GM12878 (cell line): ENCODE measurements around the gene DNASE1L1. TPM values are rescaled to one million over a fixed set of nuclear protein-coding genes. Genes with fewer than 3 reads are reported as not detected.
"Not testable (repeated sequence)": the region's sequence is repeated elsewhere in the genome, so short reads cannot be mapped to it uniquely, and the experiment has no call there.

ENCODE experiments used
- ATAC-seq: fragments of 200-7000 bp; cut with Tn5 transposase; 3 replicates; pipeline ENCODE4 v1.9.1; 2020; ENCODE audit warnings: mild to moderate bottlenecking, moderate library complexity
- BruUV-seq: library from RNA; stranded (reverse); fragments of 400-500 nt; replicated peaks from 2 replicates; lab custom pipeline; 2021; lab: Mats Ljungman, UMichigan
- CTCF ChIA-PET: fragments of 300-600 bp; sonication (Branson Sonifier 250); formaldehyde crosslinking; extraction: SDS; loops from one replicate; lab custom pipeline; 2021; ENCODE audit warnings: inconsistent platforms; lab: Yijun Ruan, JAX
- POLR2A ChIA-PET: fragments of 350-600 bp; formaldehyde crosslinking; extraction: SDS; loops from one replicate; lab custom pipeline; 2021; ENCODE audit warnings: inconsistent platforms; lab: Charles Lee
- RAD21 ChIA-PET: fragments of 300-600 bp; sonication (Branson Sonifier 250); formaldehyde crosslinking; loops from one replicate; lab custom pipeline; 2023; ENCODE audit warnings: antibody characterized with exemption; ENCODE audit not compliant: unreplicated experiment; lab: Charles Lee
- SMC1A ChIA-PET: fragments of 300-600 bp; sonication (Branson Sonifier 250); formaldehyde crosslinking; loops from one replicate; lab custom pipeline; 2023; ENCODE audit not compliant: unreplicated experiment, uncharacterized antibody; lab: Charles Lee
- DNase-seq: peaks from one replicate; pipeline ENCODE4 v3.0.0-alpha.2; 2011; ENCODE audit warnings: low read depth, low spot score
- FAIRE-seq: peaks from 3 replicates; lab custom pipeline; 2011; peaks lifted over from hg19 to GRCh38; lab: Jason Lieb, UNC
- H2AFZ ChIP-seq: 2 replicates; pipeline ENCODE4 v1.6.0; 2011; ENCODE audit warnings: low read depth, low read length, control low read depth; ENCODE audit not compliant: control insufficient read depth
- H3K27ac ChIP-seq: 2 replicates; pipeline ENCODE4 v1.5.1; 2011; ENCODE audit warnings: control low read depth; ENCODE audit not compliant: control insufficient read depth, insufficient read depth
- H3K27me3 ChIP-seq, 2 experiments: replicated peaks in 1 of 2; 2 replicates each; pipeline versions ENCODE4 v1.6.0 to v1.6.1; 2011; ENCODE audit warnings: low read length in 1 of 2; ENCODE audit not compliant: control insufficient read depth in 2 of 2, insufficient read depth in 2 of 2
- H3K36me3 ChIP-seq, 2 experiments: 2 replicates each; pipeline ENCODE4 v1.5.1; 2011; ENCODE audit warnings: low read length in 1 of 2; ENCODE audit not compliant: control insufficient read depth in 2 of 2, insufficient read depth in 2 of 2
- H3K4me1 ChIP-seq: 2 replicates; pipeline ENCODE4 v1.6.1; 2011; ENCODE audit warnings: mild to moderate bottlenecking, low read length, moderate library complexity, mixed read lengths; ENCODE audit not compliant: control insufficient read depth, insufficient read depth
- H3K4me2 ChIP-seq: 2 replicates; pipeline ENCODE4 v1.6.0; 2011; ENCODE audit warnings: control low read depth; ENCODE audit not compliant: control insufficient read depth, insufficient read depth
- H3K4me3 ChIP-seq: fragments of 200-600 bp; sonication (generic); 2 replicates; pipeline ENCODE4 v1.5.1; 2016
- H3K79me2 ChIP-seq: 2 replicates; pipeline ENCODE4 v1.6.0; 2011; ENCODE audit warnings: low read length; ENCODE audit not compliant: control insufficient read depth, insufficient read depth
- H3K9ac ChIP-seq: 2 replicates; pipeline ENCODE4 v1.8.0; 2011; ENCODE audit warnings: low read length, control low read depth, mixed read lengths; ENCODE audit not compliant: control insufficient read depth, insufficient read depth
- H3K9me3 ChIP-seq: replicated peaks from 3 replicates; pipeline ENCODE4 v1.5.1; 2011; ENCODE audit warnings: mild to moderate bottlenecking, low read length; ENCODE audit not compliant: control insufficient read depth, insufficient read depth
- H4K20me1 ChIP-seq: 2 replicates; pipeline ENCODE4 v1.6.0; 2011; ENCODE audit not compliant: control insufficient read depth, insufficient read depth
- EED ChIP-seq: sonication (generic); IDR thresholded peaks from 2 replicates; pipeline ENCODE4 v1.6.1; 2016; ENCODE audit warnings: antibody characterized with exemption, low read depth
- EGR1 ChIP-seq, 2 experiments: IDR thresholded peaks; 1 replicate in 1 of 2; 2 replicates in 1 of 2; pipeline ENCODE4 v1.6.1; 2011 to 2012; ENCODE audit warnings: low read depth in 2 of 2, low read length in 2 of 2, borderline replicate concordance in 1 of 2, mild to moderate bottlenecking in 1 of 2, moderate library complexity in 1 of 2
- EP300 ChIP-seq, 2 experiments: fragments of 150-350 bp in 1 of 2; IDR thresholded peaks; 2 replicates each; pipeline ENCODE4 v1.6.1; 2011 to 2012; ENCODE audit warnings: low read depth in 2 of 2, low read length in 2 of 2, borderline replicate concordance in 1 of 2, improper control_type of control experiment in 1 of 2, inconsistent platforms in 1 of 2; ENCODE audit not compliant: control insufficient read depth in 1 of 2
- IKZF2 ChIP-seq, 2 experiments: fragments of 450-650 bp; IDR thresholded peaks; 2 replicates each; pipeline ENCODE4 v1.6.1; 2017; ENCODE audit warnings: mild to moderate bottlenecking in 2 of 2, moderate library complexity in 2 of 2
- KAT2A ChIP-seq: conservative IDR thresholded peaks from 2 replicates; pipeline ENCODE4 v1.6.1; 2011; ENCODE audit warnings: low read depth, low read length; ENCODE audit not compliant: control insufficient read depth
- LARP7 ChIP-seq: fragments of 450-650 bp; IDR thresholded peaks from 2 replicates; pipeline ENCODE4 v1.6.1; 2017; ENCODE audit warnings: mild to moderate bottlenecking
- POLR2A ChIP-seq: IDR thresholded peaks from 2 replicates; pipeline ENCODE4 v1.6.1; 2011; ENCODE audit warnings: low read depth, mild to moderate bottlenecking, low read length
- POU2F2 ChIP-seq: IDR thresholded peaks from 3 replicates; pipeline ENCODE4 v1.6.1; 2011; ENCODE audit warnings: low read depth, mild to moderate bottlenecking, low read length, borderline replicate concordance
- SREBF2 ChIP-seq: IDR thresholded peaks from 2 replicates; pipeline ENCODE4 v1.6.1; 2012; ENCODE audit warnings: mild to moderate bottlenecking, low read length
- ZZZ3 ChIP-seq: IDR thresholded peaks from 2 replicates; pipeline ENCODE4 v1.6.1; 2011; ENCODE audit warnings: low read depth; ENCODE audit not compliant: control insufficient read depth, insufficient read length
- WGBS: methylation state at CpG from one replicate; pipeline ENCODE4 v1.1.6; 2016; ENCODE audit warnings: low lambda C conversion rate; ENCODE audit not compliant: insufficient replicate concordance, insufficient coverage; ENCODE audit errors: missing lambda C conversion rate; 5-methylcytosine and 5-hydroxymethylcytosine counted together
- in situ Hi-C: fragments of 300-500 bp; cut with MboI; formaldehyde crosslinking; loops from 9 replicates; pipeline ENCODE4 v1.14.3; 2018; ENCODE audit warnings: mixed read lengths
- intact Hi-C: fragments of 100-400 bp; cut with micrococcal nuclease; formaldehyde crosslinking; loops from one replicate; pipeline ENCODE4 v1.14.2; 2022; ENCODE audit not compliant: unreplicated experiment
- polyA plus RNA-seq, 11 experiments: library from polyadenylated mRNA; depleted of rRNA in 4 of 11; unstranded in 6 of 11; stranded (reverse) in 5 of 11; fragments of >200 nt; fragmentation: Nextera tagmentation in 4 of 11; fragmentation: Illumina TruSeq in 1 of 11; extraction: Ambion mirVana in 4 of 11; extraction: Trizol in 1 of 11; gene quantifications; 1 replicate in 1 of 11; 2 replicates in 10 of 11; pipeline versions ENCODE4 v1.2.1 to v1.2.3, GENCODE V29; 2011 to 2016; ENCODE audit warnings: inconsistent platforms in 2 of 11, missing spikeins in 2 of 11, low read depth in 1 of 11
- total RNA-seq, 4 experiments: library from RNA; depleted of rRNA in 3 of 4; stranded (reverse); fragments of >200 nt in 3 of 4; fragmentation: Illumina TruSeq in 1 of 4; extraction: Trizol in 1 of 4; gene quantifications; 2 replicates each; pipeline versions ENCODE4 v1.2.1 to v1.2.3, GENCODE V29; 2013 to 2021
- TF ChIP-seq, protein P1 (sequence below): IDR thresholded peaks from 2 replicates; pipeline ENCODE4 v1.6.1; 2011; ENCODE audit warnings: borderline replicate concordance, low read depth, mild to moderate bottlenecking, moderate library complexity, low read length; ENCODE audit not compliant: insufficient read depth, poor library complexity, severe bottlenecking
- TF ChIP-seq, protein P2 (sequence below): fragments of 450-650 bp; IDR thresholded peaks from 2 replicates; pipeline ENCODE4 v1.6.1; 2016; ENCODE audit warnings: mild to moderate bottlenecking
- TF ChIP-seq, protein P3 (sequence below): fragments of 450-650 bp; conservative IDR thresholded peaks from 2 replicates; pipeline ENCODE4 v1.6.1; 2017; ENCODE audit warnings: mild to moderate bottlenecking, moderate library complexity

Gene DNASE1L1
- total and polyA plus RNA-seq, 10 of the 15 experiments (the other 5 are each of a cell fraction or from before 2014, with no cell fraction given) = 0.60 to 22.7 (median 6.8) TPM

DNA sequence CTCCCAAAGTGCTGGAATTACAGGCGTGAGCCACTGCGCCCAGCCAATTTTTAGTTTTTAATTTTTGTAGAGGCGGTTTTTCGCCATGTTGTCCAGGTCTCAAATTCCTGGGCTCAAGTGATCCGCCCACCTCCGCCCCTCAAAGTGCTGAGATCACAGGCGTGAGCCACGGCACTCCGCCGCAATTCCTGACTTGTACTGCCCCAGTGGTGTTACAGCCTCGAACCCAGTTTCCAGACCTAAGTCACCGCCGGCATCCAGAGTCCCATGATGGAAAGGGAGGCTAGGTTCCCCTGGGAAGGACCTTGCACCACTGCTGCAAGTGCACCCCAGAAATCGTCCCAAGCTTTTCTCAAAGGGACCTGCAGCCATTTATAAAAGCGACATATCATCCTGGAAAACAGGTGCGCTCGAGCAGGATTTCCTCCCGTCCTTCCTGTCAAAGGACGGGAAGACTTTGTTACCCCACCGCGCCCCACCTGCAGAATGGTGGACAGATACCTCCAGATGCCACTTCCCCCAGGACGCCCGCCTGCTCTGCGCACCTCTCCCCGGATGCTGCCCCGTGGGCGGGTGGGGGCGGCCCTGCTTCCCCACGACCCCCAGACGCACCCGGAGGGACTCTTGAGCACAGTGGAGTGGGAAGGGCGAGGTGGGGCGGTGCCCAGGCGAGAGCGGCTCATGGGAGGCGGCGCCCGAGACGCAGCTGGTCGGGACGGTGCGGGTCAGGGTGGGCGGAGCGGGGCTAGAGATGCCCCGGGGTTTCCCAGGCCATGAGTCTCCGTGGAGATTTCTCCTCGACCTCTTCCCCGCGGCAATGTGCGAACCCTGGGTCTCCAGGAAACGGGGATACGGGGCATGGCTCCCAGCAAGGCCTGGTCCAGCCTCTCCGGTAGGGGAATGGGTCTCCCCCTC is 11.8 kb downstream of the DNASE1L1 start (continued):
- TF ChIP-seq SREBF2 (no peak), POLR2A (peak; percentile 32), EED (no peak), POU2F2 (no peak; the same call in 2 of the 3 replicates), LARP7 (peak; percentile 55; the same call in 1 of the 2 replicates), KAT2A (no peak), EP300 (IDR thresholded peaks at IDR 0.05; ENCODE audit: borderline replicate concordance in 1 of 2, control insufficient read depth in 1 of 2, low read depth in 2 of 2, low read length in 2 of 2) (no peak), ZZZ3 (no peak), IKZF2 (IDR thresholded peaks at IDR 0.05) (peak in 1 of 2 experiments; percentile 30; a peak in 1 of 4 replicates), EGR1 (IDR thresholded peaks at IDR 0.05; ENCODE audit: borderline replicate concordance in 1 of 2, low read depth in 2 of 2, low read length in 2 of 2) (peak; percentile 48 to 58; a peak in 2 of 3 replicates)
- TF ChIP-seq, protein P1, sequence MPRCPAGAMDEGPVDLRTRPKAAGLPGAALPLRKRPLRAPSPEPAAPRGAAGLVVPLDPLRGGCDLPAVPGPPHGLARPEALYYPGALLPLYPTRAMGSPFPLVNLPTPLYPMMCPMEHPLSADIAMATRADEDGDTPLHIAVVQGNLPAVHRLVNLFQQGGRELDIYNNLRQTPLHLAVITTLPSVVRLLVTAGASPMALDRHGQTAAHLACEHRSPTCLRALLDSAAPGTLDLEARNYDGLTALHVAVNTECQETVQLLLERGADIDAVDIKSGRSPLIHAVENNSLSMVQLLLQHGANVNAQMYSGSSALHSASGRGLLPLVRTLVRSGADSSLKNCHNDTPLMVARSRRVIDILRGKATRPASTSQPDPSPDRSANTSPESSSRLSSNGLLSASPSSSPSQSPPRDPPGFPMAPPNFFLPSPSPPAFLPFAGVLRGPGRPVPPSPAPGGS = peak; percentile 32
- TF ChIP-seq, protein P2, sequence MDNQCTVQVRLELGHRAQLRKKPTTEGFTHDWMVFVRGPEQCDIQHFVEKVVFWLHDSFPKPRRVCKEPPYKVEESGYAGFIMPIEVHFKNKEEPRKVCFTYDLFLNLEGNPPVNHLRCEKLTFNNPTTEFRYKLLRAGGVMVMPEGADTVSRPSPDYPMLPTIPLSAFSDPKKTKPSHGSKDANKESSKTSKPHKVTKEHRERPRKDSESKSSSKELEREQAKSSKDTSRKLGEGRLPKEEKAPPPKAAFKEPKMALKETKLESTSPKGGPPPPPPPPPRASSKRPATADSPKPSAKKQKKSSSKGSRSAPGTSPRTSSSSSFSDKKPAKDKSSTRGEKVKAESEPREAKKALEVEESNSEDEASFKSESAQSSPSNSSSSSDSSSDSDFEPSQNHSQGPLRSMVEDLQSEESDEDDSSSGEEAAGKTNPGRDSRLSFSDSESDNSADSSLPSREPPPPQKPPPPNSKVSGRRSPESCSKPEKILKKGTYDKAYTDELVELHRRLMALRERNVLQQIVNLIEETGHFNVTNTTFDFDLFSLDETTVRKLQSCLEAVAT = 0 out of 2 replicates have a peak, but pooled peaks have one; percentile 34
- TF ChIP-seq, protein P3, sequence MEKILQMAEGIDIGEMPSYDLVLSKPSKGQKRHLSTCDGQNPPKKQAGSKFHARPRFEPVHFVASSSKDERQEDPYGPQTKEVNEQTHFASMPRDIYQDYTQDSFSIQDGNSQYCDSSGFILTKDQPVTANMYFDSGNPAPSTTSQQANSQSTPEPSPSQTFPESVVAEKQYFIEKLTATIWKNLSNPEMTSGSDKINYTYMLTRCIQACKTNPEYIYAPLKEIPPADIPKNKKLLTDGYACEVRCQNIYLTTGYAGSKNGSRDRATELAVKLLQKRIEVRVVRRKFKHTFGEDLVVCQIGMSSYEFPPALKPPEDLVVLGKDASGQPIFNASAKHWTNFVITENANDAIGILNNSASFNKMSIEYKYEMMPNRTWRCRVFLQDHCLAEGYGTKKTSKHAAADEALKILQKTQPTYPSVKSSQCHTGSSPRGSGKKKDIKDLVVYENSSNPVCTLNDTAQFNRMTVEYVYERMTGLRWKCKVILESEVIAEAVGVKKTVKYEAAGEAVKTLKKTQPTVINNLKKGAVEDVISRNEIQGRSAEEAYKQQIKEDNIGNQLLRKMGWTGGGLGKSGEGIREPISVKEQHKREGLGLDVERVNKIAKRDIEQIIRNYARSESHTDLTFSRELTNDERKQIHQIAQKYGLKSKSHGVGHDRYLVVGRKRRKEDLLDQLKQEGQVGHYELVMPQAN = 0 out of 2 replicates have a peak, but pooled peaks have one; percentile 29

GRCh38 chrX:154396363-154396762 is 12.7 kb downstream of the DNASE1L1 start:
- H3K4me2 ChIP-seq, RAD21 ChIA-PET, H3K9me3 ChIP-seq, H3K27ac ChIP-seq, ATAC-seq, H3K4me1 ChIP-seq, BruUV-seq, H3K9ac ChIP-seq, DNase-seq, H3K4me3 ChIP-seq, SMC1A ChIA-PET, H2AFZ ChIP-seq, H3K27me3 ChIP-seq, H4K20me1 ChIP-seq, in situ Hi-C loops, FAIRE-seq: not testable (repeated sequence)
- CTCF ChIA-PET = interaction anchor here (0.9 to 2.1 kb wide), 2 partner anchors 23 to 129 kb away, joined by 3 to 9 read pairs; no protein-coding TSS in a partner anchor
- H3K36me3 ChIP-seq = peaks cover 10 to 12% of the 10 kb centered on the region in 2 experiments
- H3K79me2 ChIP-seq = peaks cover 29% of the 10 kb centered on the region
- intact Hi-C loops = loop anchor here (5.0 kb wide), 1 partner anchor 41 kb away; the partner anchor contains the start of gene GDI1
- POLR2A ChIA-PET = interaction anchor here (1.1 kb wide), 1 partner anchor 120 kb away, joined by 4 read pairs; no protein-coding TSS in a partner anchor
- 88% methylated on average over 15 of the region's 17 CpGs for WGBS
